ENCODE data around the gene CHMP1B.

The CHMP1B gene

GRCh38 chr18:11897781-11898180, 46.6 kb downstream of the CHMP1B start:
- H3K36me3 ChIP-seq (ENCODE audit: control insufficient read depth in 1 of 2, insufficient read depth in 2 of 2, low read depth in 1 of 2, low read length in 2 of 2), result peaks cover 14 to 52% of the 10 kb centered on the region in 2 experiments

GRCh38 chr18:11899063-11899462, 47.9 kb downstream of the CHMP1B start:
- Histone ChIP-seq H2BK5ac (ENCODE audit: low read depth, low read length, poor library complexity, severe bottlenecking) (no peak overlapping the region), H3K23ac (ENCODE audit: low read length in 2 of 2) (no peak overlapping the region), H3K79me1 (replicated peaks; ENCODE audit: low read length, poor library complexity, severe bottlenecking) (peaks cover 5% of the 10 kb centered on the region), H4K8ac (ENCODE audit: low read length) (no peak overlapping the region), H3K36me3 (ENCODE audit: control insufficient read depth in 1 of 2, insufficient read depth in 2 of 2, low read depth in 1 of 2, low read length in 2 of 2) (peaks cover 20 to 47% of the 10 kb centered on the region in 2 experiments), H3K18ac (ENCODE audit: low read depth in 1 of 2, low read length in 2 of 2) (no peak overlapping the region), H2BK12ac (ENCODE audit: low read length in 2 of 2) (no peak overlapping the region), H3K9ac (ENCODE audit: low read length) (no peak overlapping the region), H2AFZ (ENCODE audit: low read depth, low read length) (no peak overlapping the region), H3K4me3 (ENCODE audit: insufficient read depth in 1 of 2, low read depth in 1 of 2, low read length in 2 of 2) (no peak overlapping the region), H3K14ac (ENCODE audit: low read length in 2 of 2) (no peak overlapping the region), H3K27ac (ENCODE audit: low read length, poor library complexity, severe bottlenecking) (no peak overlapping the region), H2AK5ac (ENCODE audit: low read length, severe bottlenecking) (no peak overlapping the region), H3K4ac (ENCODE audit: low read depth in 1 of 2, low read length in 2 of 2) (no peak overlapping the region), H3K27me3 (ENCODE audit: control insufficient read depth in 1 of 2, insufficient read depth in 1 of 2, low read length in 2 of 2) (no peaks in the 10 kb centered on the region), H3K4me2 (ENCODE audit: low read length, poor library complexity, severe bottlenecking) (no peak overlapping the region), H2BK15ac (ENCODE audit: low read depth, poor library complexity, severe bottlenecking) (no peak overlapping the region), H3K9me3 (ENCODE audit: control insufficient read depth, low read length) (no peaks in the 10 kb centered on the region), H3K4me1 (ENCODE audit: control insufficient read depth, insufficient read depth, low read depth, low read length) (peaks cover 7% of the 10 kb centered on the region), H2BK120ac (ENCODE audit: low read depth, low read length) (no peak overlapping the region), H4K91ac (ENCODE audit: low read length) (no peak overlapping the region)
- DNase-seq, result no peak
- 100% methylated on average over 2 of the region's 3 CpGs for WGBS

More at GRCh38 chr18:11897781-11898180, 46.6 kb downstream of the CHMP1B start:
- H3K9me3 ChIP-seq (ENCODE audit: control insufficient read depth, low read length), result no peaks in the 10 kb centered on the region
- no peak overlapping the region for H2BK15ac ChIP-seq (ENCODE audit: low read depth, poor library complexity, severe bottlenecking)
- H3K79me1 ChIP-seq (replicated peaks; ENCODE audit: low read length, poor library complexity, severe bottlenecking), result peaks cover 5% of the 10 kb centered on the region
- DNase-seq, result no peak
- H2BK5ac ChIP-seq (ENCODE audit: low read depth, low read length, poor library complexity, severe bottlenecking), result no peak overlapping the region
- H2AK5ac ChIP-seq (ENCODE audit: low read length, severe bottlenecking), result no peak overlapping the region
- peaks cover 3% of the 10 kb centered on the region for H3K4me1 ChIP-seq (ENCODE audit: control insufficient read depth, insufficient read depth, low read depth, low read length)
- H3K14ac ChIP-seq (ENCODE audit: low read length in 2 of 2), result no peak overlapping the region
- WGBS, result 90% methylated on average over 1 of the region's 1 CpG
- H2BK120ac ChIP-seq (ENCODE audit: low read depth, low read length), result no peak overlapping the region
- H2BK12ac ChIP-seq (ENCODE audit: low read length in 2 of 2), result no peak overlapping the region
- H4K8ac ChIP-seq (ENCODE audit: low read length), result no peak overlapping the region
- H3K4ac ChIP-seq (ENCODE audit: low read depth in 1 of 2, low read length in 2 of 2), result no peak overlapping the region
- no peak overlapping the region for H4K91ac ChIP-seq (ENCODE audit: low read length)
- H2AFZ ChIP-seq (ENCODE audit: low read depth, low read length), result no peak overlapping the region
- H3K23ac ChIP-seq (ENCODE audit: low read length in 2 of 2), result no peak overlapping the region
- H3K4me2 ChIP-seq (ENCODE audit: low read length, poor library complexity, severe bottlenecking), result no peak overlapping the region
- no peak overlapping the region for H3K18ac ChIP-seq (ENCODE audit: low read depth in 1 of 2, low read length in 2 of 2)
- no peak overlapping the region for H3K4me3 ChIP-seq (ENCODE audit: insufficient read depth in 1 of 2, low read depth in 1 of 2, low read length in 2 of 2)
- H3K27ac ChIP-seq (ENCODE audit: low read length, poor library complexity, severe bottlenecking), result no peak overlapping the region
- H3K9ac ChIP-seq (ENCODE audit: low read length), result no peak overlapping the region
- no peaks in the 10 kb centered on the region for H3K27me3 ChIP-seq (ENCODE audit: control insufficient read depth in 1 of 2, insufficient read depth in 1 of 2, low read length in 2 of 2)

GRCh38 chr18:11901826-11902438, 50.7 kb downstream of the CHMP1B start:
- Histone ChIP-seq H3K27me3 (ENCODE audit: control insufficient read depth in 1 of 2, insufficient read depth in 1 of 2, low read length in 2 of 2) (no peaks in the 10 kb centered on the region), H2BK120ac (ENCODE audit: low read depth, low read length) (no peak overlapping the region), H2BK12ac (ENCODE audit: low read length in 2 of 2) (no peak overlapping the region), H3K9ac (ENCODE audit: low read length) (no peak overlapping the region), H3K36me3 (ENCODE audit: control insufficient read depth in 1 of 2, insufficient read depth in 2 of 2, low read depth in 1 of 2, low read length in 2 of 2) (peaks cover 22 to 41% of the 10 kb centered on the region in 2 experiments), H3K14ac (ENCODE audit: low read length in 2 of 2) (no peak overlapping the region), H4K91ac (ENCODE audit: low read length) (no peak overlapping the region), H3K18ac (ENCODE audit: low read depth in 1 of 2, low read length in 2 of 2) (no peak overlapping the region), H3K4me2 (ENCODE audit: low read length, poor library complexity, severe bottlenecking) (no peak overlapping the region), H3K23ac (ENCODE audit: low read length in 2 of 2) (no peak overlapping the region), H2BK15ac (ENCODE audit: low read depth, poor library complexity, severe bottlenecking) (no peak overlapping the region), H3K9me3 (ENCODE audit: control insufficient read depth, low read length) (no peaks in the 10 kb centered on the region), H3K4me3 (ENCODE audit: insufficient read depth in 1 of 2, low read depth in 1 of 2, low read length in 2 of 2) (no peak overlapping the region), H4K8ac (ENCODE audit: low read length) (no peak overlapping the region), H3K4me1 (ENCODE audit: control insufficient read depth, insufficient read depth, low read depth, low read length) (peaks cover 15% of the 10 kb centered on the region), H2BK5ac (ENCODE audit: low read depth, low read length, poor library complexity, severe bottlenecking) (no peak overlapping the region), H3K27ac (ENCODE audit: low read length, poor library complexity, severe bottlenecking) (no peak overlapping the region), H3K4ac (ENCODE audit: low read depth in 1 of 2, low read length in 2 of 2) (no peak overlapping the region), H3K79me1 (replicated peaks; ENCODE audit: low read length, poor library complexity, severe bottlenecking) (peaks cover 12% of the 10 kb centered on the region), H2AK5ac (ENCODE audit: low read length, severe bottlenecking) (no peak overlapping the region), H2AFZ (ENCODE audit: low read depth, low read length) (no peak overlapping the region)
- no peak for DNase-seq
- 87% methylated on average over 5 of the region's 5 CpGs for WGBS

- H2BK5ac ChIP-seq (ENCODE audit: low read depth, low read length, poor library complexity, severe bottlenecking), result no peak overlapping the region
Observed at GRCh38 chr18:11902522-11903292, 51.5 kb downstream of the CHMP1B start.

More at GRCh38 chr18:11902522-11903292, 51.5 kb downstream of the CHMP1B start:
- no peak overlapping the region for H2BK15ac ChIP-seq (ENCODE audit: low read depth, poor library complexity, severe bottlenecking)
- H3K4me3 ChIP-seq (ENCODE audit: insufficient read depth in 1 of 2, low read depth in 1 of 2, low read length in 2 of 2), result no peak overlapping the region
- no peak overlapping the region for H2AK5ac ChIP-seq (ENCODE audit: low read length, severe bottlenecking)
- no peak overlapping the region for H3K4me2 ChIP-seq (ENCODE audit: low read length, poor library complexity, severe bottlenecking)
- H3K79me1 ChIP-seq (replicated peaks; ENCODE audit: low read length, poor library complexity, severe bottlenecking), result peaks cover 16% of the 10 kb centered on the region
- peaks cover 22 to 38% of the 10 kb centered on the region in 2 experiments for H3K36me3 ChIP-seq (ENCODE audit: control insufficient read depth in 1 of 2, insufficient read depth in 2 of 2, low read depth in 1 of 2, low read length in 2 of 2)
- no peak overlapping the region for H3K18ac ChIP-seq (ENCODE audit: low read depth in 1 of 2, low read length in 2 of 2)
- no peak overlapping the region for H3K23ac ChIP-seq (ENCODE audit: low read length in 2 of 2)
- H4K8ac ChIP-seq (ENCODE audit: low read length), result no peak overlapping the region
- H2AFZ ChIP-seq (ENCODE audit: low read depth, low read length), result no peak overlapping the region
- WGBS, result 60% methylated on average over 7 of the region's 7 CpGs
- no peaks in the 10 kb centered on the region for H3K27me3 ChIP-seq (ENCODE audit: control insufficient read depth in 1 of 2, insufficient read depth in 1 of 2, low read length in 2 of 2)
- peaks cover 19% of the 10 kb centered on the region for H3K4me1 ChIP-seq (ENCODE audit: control insufficient read depth, insufficient read depth, low read depth, low read length)
- no peaks in the 10 kb centered on the region for H3K9me3 ChIP-seq (ENCODE audit: control insufficient read depth, low read length)
- no peak overlapping the region for H3K14ac ChIP-seq (ENCODE audit: low read length in 2 of 2)
- no peak overlapping the region for H3K27ac ChIP-seq (ENCODE audit: low read length, poor library complexity, severe bottlenecking)
- no peak for DNase-seq
- no peak overlapping the region for H2BK120ac ChIP-seq (ENCODE audit: low read depth, low read length)
- no peak overlapping the region for H3K9ac ChIP-seq (ENCODE audit: low read length)
- H4K91ac ChIP-seq (ENCODE audit: low read length), result no peak overlapping the region
- no peak overlapping the region for H3K4ac ChIP-seq (ENCODE audit: low read depth in 1 of 2, low read length in 2 of 2)
- no peak overlapping the region for H2BK12ac ChIP-seq (ENCODE audit: low read length in 2 of 2)
